Measurements from ENCODE around the gene TOP3A.
A peak's percentile ranks its signal among the peaks of the same experiment; 100 is the strongest.

The TOP3A gene

GRCh38 chr17:18231164-18231563 lies 83.6 kb downstream of the TOP3A start:
- DNase-seq (ENCODE audit: insufficient read length, low spot score) (no peak), FAIRE-seq (no peak)
- no peak for TF ChIP-seq POLR2A (IDR thresholded peaks at IDR 0.05; ENCODE audit: low read depth, low read length)

- no peak for TF ChIP-seq POLR2A (IDR thresholded peaks at IDR 0.05; ENCODE audit: low read depth, low read length)
- FAIRE-seq (no peak), DNase-seq (ENCODE audit: insufficient read length, low spot score) (no peak)
Measured at GRCh38 chr17:18230288-18231141, 84.3 kb downstream of the TOP3A start.

- FAIRE-seq, result no peak
- TF ChIP-seq POLR2A (IDR thresholded peaks at IDR 0.05; ENCODE audit: low read depth, low read length), result no peak
- DNase-seq (ENCODE audit: insufficient read length, low spot score), result no peak
Measured at GRCh38 chr17:18229771-18230170, 85.0 kb downstream of the TOP3A start.

- no peak for FAIRE-seq
- TF ChIP-seq POLR2A (IDR thresholded peaks at IDR 0.05; ENCODE audit: low read depth, low read length), result no peak
Measured at GRCh38 chr17:18229254-18229653, 85.5 kb downstream of the TOP3A start.

GRCh38 chr17:18228176-18228682 lies 86.6 kb downstream of the TOP3A start:
- no peak for FAIRE-seq
- TF ChIP-seq POLR2A (IDR thresholded peaks at IDR 0.05; ENCODE audit: low read depth, low read length), result no peak
- DNase-seq (ENCODE audit: insufficient read length, low spot score), result no peak

More at GRCh38 chr17:18229254-18229653, 85.5 kb downstream of the TOP3A start:
- no peak for DNase-seq (ENCODE audit: insufficient read length, low spot score)

GRCh38 chr17:18227635-18228034 lies 87.2 kb downstream of the TOP3A start:
- TF ChIP-seq POLR2A (IDR thresholded peaks at IDR 0.05; ENCODE audit: low read depth, low read length), result no peak
- DNase-seq (ENCODE audit: insufficient read length, low spot score) (no peak), FAIRE-seq (no peak)

DNA sequence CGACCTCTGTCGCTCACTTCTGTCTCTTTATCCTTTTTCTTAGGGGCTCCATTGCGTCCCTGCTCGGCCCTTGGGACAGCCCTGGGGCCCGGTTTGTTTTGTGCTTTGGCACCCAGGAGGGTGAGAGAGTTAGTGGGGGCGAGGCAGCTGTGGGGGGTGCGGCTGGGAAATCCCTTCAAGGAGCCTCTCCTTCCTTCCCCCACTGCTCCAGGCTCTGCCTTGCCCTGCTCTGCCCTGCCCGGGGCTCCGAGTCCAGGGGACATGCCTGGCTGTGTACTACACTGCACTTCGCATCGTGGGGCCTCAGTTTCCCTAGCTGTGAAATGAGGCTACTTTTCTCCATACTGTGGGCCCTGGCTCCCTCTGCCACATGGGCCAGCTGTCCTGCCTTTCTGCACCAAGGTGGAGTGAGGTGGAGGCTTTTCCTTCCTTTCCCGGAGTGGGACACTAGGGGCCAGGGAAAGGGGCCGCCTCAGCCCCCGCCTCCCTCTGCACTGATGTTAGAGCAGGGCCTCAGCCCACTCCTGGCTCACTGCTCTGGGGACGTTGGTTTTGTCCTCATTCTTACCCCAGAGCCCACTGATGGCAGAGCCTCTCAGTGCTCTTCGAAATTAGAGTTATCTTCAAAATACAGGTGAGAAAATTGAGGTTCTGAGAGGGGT lies 88.4 kb downstream of the TOP3A start:
- no peak for DNase-seq (ENCODE audit: insufficient read length, low spot score)
- TF ChIP-seq POLR2A (IDR thresholded peaks at IDR 0.05; ENCODE audit: low read depth, low read length), result no peak
- no peak for FAIRE-seq

GRCh38 chr17:18225642-18226283 lies 89.0 kb downstream of the TOP3A start:
- FAIRE-seq (no peak), DNase-seq (ENCODE audit: insufficient read length, low spot score) (peak; percentile 73)
- TF ChIP-seq POLR2A (IDR thresholded peaks at IDR 0.05; ENCODE audit: low read depth, low read length), result peak; percentile 70

DNA sequence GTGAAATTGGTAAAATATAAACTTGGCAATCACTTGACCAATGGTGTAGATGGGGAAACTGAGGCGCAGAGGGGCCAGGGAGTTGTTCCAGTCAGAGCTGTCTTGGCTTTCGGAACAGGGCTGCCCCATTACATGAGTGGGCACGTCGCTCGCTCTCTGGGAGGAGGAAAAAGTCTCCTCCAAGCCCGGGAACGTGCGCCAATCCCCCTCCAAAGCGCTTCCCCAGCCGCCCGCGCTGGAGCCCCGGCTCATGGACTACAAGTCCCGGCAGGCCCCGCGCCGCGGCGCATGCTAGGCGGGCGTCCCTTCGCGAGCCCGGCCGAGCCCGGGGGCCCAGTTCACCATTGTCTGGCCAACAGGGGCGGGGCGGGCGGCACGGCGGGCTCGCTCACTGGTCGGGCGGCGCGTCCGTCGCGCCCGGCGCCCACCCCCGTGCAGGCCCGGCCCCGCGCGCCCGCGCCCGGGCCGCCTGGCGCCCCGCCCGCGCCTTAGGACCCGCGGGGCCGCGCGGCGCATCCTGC lies 89.6 kb downstream of the TOP3A start, which contains the start of gene LLGL1:
Gene LLGL1, plus strand, starts transcription at position 515 of the 521 bp plus-strand sequence. CDS start 48 bp downstream, outside the sequence.
- DNase-seq (ENCODE audit: insufficient read length, low spot score), result peak; percentile 100
- FAIRE-seq, result no peak
- no peak for TF ChIP-seq POLR2A (IDR thresholded peaks at IDR 0.05; ENCODE audit: low read depth, low read length)

DNA sequence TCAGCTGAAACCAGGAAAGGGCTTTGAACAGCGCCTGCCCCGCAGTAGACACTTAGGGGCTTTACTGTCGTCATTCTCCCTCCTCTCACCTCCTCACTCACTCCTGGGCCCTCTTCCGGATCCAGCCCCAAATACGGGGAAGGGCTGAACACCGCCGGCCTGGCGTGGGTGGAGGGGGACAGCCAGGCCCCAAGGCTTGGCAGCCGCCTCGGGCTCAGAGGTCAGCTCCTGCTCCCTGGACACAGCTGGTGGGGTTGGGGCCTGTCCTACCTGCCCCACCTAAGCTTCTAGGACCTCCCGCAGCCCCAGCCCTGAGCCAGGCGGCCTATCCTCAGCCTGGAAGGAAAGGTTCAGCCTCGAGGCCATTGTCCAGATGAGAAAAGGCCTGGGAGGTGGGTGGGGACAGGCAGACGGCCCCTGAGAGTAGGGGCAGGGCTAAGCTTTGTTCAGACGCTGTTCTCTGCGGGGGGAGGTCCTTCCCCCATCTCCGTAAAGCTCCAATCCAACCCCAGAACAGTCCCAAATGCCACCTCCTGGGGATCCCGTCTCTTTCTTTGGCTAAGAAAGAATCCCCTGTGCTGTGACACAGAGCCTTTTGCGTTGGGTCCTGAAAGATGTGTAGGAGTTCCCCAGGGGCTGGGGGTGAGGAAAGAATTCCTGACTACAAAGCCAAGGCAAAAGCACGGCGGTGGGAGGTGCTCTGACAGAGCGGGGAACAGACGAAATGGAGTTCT lies 90.2 kb downstream of the TOP3A start:
- no peak for FAIRE-seq
- no peak for DNase-seq (ENCODE audit: insufficient read length, low spot score)
- no peak for TF ChIP-seq POLR2A (IDR thresholded peaks at IDR 0.05; ENCODE audit: low read depth, low read length)

- FAIRE-seq (no peak), DNase-seq (ENCODE audit: insufficient read length, low spot score) (no peak)
- TF ChIP-seq POLR2A (IDR thresholded peaks at IDR 0.05; ENCODE audit: low read depth, low read length), result no peak
Measured at GRCh38 chr17:18224053-18224386, 90.8 kb downstream of the TOP3A start.
